MG63 (cell line): ENCODE measurements around the gene MYT1. TPM values are rescaled to one million over a fixed set of nuclear protein-coding genes. Genes with fewer than 3 reads are reported as not detected.

Experiments used
- DNase-seq: peaks from one replicate; pipeline ENCODE4 v3.0.0-alpha.2; 2020
- H3K27me3 ChIP-seq: fragments of 250-450 bp; sonication (Bioruptor Pico); 2 replicates; pipeline ENCODE4 v1.5.1; 2020; ENCODE audit warnings: mild to moderate bottlenecking, moderate library complexity
- H3K36me3 ChIP-seq: fragments of 250-450 bp; sonication (Bioruptor Pico); 2 replicates; pipeline ENCODE4 v1.5.1; 2020; ENCODE audit warnings: mild to moderate bottlenecking, moderate library complexity
- H3K4me3 ChIP-seq: fragments of 250-450 bp; sonication (Bioruptor Pico); 2 replicates; pipeline ENCODE4 v1.5.1; 2020; ENCODE audit warnings: mild to moderate bottlenecking, moderate library complexity
- H3K9me3 ChIP-seq: fragments of 250-450 bp; sonication (Bioruptor Pico); 2 replicates; pipeline ENCODE4 v1.5.1; 2020; ENCODE audit warnings: mild to moderate bottlenecking, moderate library complexity
- total RNA-seq: library from RNA; depleted of rRNA; stranded (reverse); fragments of >200 nt; shearing (Covaris generic); gene quantifications from 2 replicates; pipeline ENCODE4 v1.2.3, GENCODE V29; 2014; ENCODE audit warnings: low replicate concordance

MYT1 gene
- total RNA-seq, 1 experiment from 2014 or later: not detected

- no peaks in the 10 kb centered on the region for H3K9me3 ChIP-seq
- H3K27me3 ChIP-seq: peaks cover 25% of the 10 kb centered on the region
- no peaks in the 10 kb centered on the region for H3K36me3 ChIP-seq
- H3K4me3 ChIP-seq: no peak overlapping the region
- no peak for DNase-seq
Observed at GRCh38 chr20:64159286-64159680, 5.0 kb upstream of the MYT1 start.

GRCh38 chr20:64159711-64160110, 4.5 kb upstream of the MYT1 start:
- Histone ChIP-seq H3K4me3 (no peak overlapping the region), H3K36me3 (no peaks in the 10 kb centered on the region), H3K9me3 (no peaks in the 10 kb centered on the region), H3K27me3 (peaks cover 25% of the 10 kb centered on the region)
- DNase-seq: no peak

GRCh38 chr20:64160118-64160517, 4.1 kb upstream of the MYT1 start:
- no peak for DNase-seq
- Histone ChIP-seq H3K9me3 (no peaks in the 10 kb centered on the region), H3K36me3 (no peaks in the 10 kb centered on the region), H3K27me3 (peaks cover 25% of the 10 kb centered on the region), H3K4me3 (no peak overlapping the region)

GRCh38 chr20:64160526-64161355, 3.5 kb upstream of the MYT1 start:
- DNase-seq: no peak
- no peak overlapping the region for H3K4me3 ChIP-seq
- peaks cover 25% of the 10 kb centered on the region for H3K27me3 ChIP-seq
- no peaks in the 10 kb centered on the region for H3K36me3 ChIP-seq
- H3K9me3 ChIP-seq: no peaks in the 10 kb centered on the region

GRCh38 chr20:64161356-64162238, 2.7 kb upstream of the MYT1 start:
- no peaks in the 10 kb centered on the region for H3K36me3 ChIP-seq
- no peaks in the 10 kb centered on the region for H3K9me3 ChIP-seq
- peak; percentile 26 for DNase-seq
- no peak overlapping the region for H3K4me3 ChIP-seq
- H3K27me3 ChIP-seq: peaks cover 25% of the 10 kb centered on the region

GRCh38 chr20:64162239-64162910, 1.9 kb upstream of the MYT1 start:
- no peak overlapping the region for H3K4me3 ChIP-seq
- no peak for DNase-seq
- H3K36me3 ChIP-seq: no peaks in the 10 kb centered on the region
- no peaks in the 10 kb centered on the region for H3K9me3 ChIP-seq
- H3K27me3 ChIP-seq: peaks cover 25% of the 10 kb centered on the region

GRCh38 chr20:64163776-64164122, 503 bp upstream of the MYT1 start:
- no peaks in the 10 kb centered on the region for H3K9me3 ChIP-seq
- H3K27me3 ChIP-seq: peaks cover 28% of the 10 kb centered on the region
- no peak overlapping the region for H3K4me3 ChIP-seq
- no peak for DNase-seq
- H3K36me3 ChIP-seq: no peaks in the 10 kb centered on the region

- peaks cover 21% of the 10 kb centered on the region for H3K27me3 ChIP-seq
- H3K36me3 ChIP-seq: no peaks in the 10 kb centered on the region
- no peak overlapping the region for H3K4me3 ChIP-seq
- no peaks in the 10 kb centered on the region for H3K9me3 ChIP-seq
- DNase-seq: no peak
Observed at GRCh38 chr20:64165866-64166600, 1.8 kb downstream of the MYT1 start.

GRCh38 chr20:64166721-64167615, 2.7 kb downstream of the MYT1 start:
- no peak overlapping the region for H3K4me3 ChIP-seq
- H3K27me3 ChIP-seq: peaks cover 12% of the 10 kb centered on the region
- H3K9me3 ChIP-seq: no peaks in the 10 kb centered on the region
- H3K36me3 ChIP-seq: no peaks in the 10 kb centered on the region
- no peak for DNase-seq

- no peaks in the 10 kb centered on the region for H3K36me3 ChIP-seq
- no peak overlapping the region for H3K4me3 ChIP-seq
- no peak for DNase-seq
- no peaks in the 10 kb centered on the region for H3K9me3 ChIP-seq
- peaks cover 5% of the 10 kb centered on the region for H3K27me3 ChIP-seq
Observed at GRCh38 chr20:64167676-64168075, 3.4 kb downstream of the MYT1 start.

- H3K9me3 ChIP-seq: no peaks in the 10 kb centered on the region
- no peak overlapping the region for H3K4me3 ChIP-seq
- H3K36me3 ChIP-seq: no peaks in the 10 kb centered on the region
- peaks cover 3% of the 10 kb centered on the region for H3K27me3 ChIP-seq
- DNase-seq: no peak
Observed at GRCh38 chr20:64168381-64169090, 4.3 kb downstream of the MYT1 start.

- DNase-seq: no peak
- Histone ChIP-seq H3K27me3 (peaks cover 3% of the 10 kb centered on the region), H3K9me3 (no peaks in the 10 kb centered on the region), H3K4me3 (no peak overlapping the region), H3K36me3 (no peaks in the 10 kb centered on the region)
Observed at GRCh38 chr20:64169091-64169560, 4.9 kb downstream of the MYT1 start.

- H3K27me3 ChIP-seq: 0 out of 2 replicates have a peak, but pooled peaks cover 3% of the 10 kb centered on the region
- DNase-seq: no peak
- H3K4me3 ChIP-seq: no peak overlapping the region
- H3K9me3 ChIP-seq: no peaks in the 10 kb centered on the region
- no peaks in the 10 kb centered on the region for H3K36me3 ChIP-seq
Observed at GRCh38 chr20:64171211-64171610, 7.0 kb downstream of the MYT1 start.

- H3K27me3 ChIP-seq: peaks cover 8% of the 10 kb centered on the region
- no peaks in the 10 kb centered on the region for H3K36me3 ChIP-seq
- no peak for DNase-seq
- no peaks in the 10 kb centered on the region for H3K9me3 ChIP-seq
- no peak overlapping the region for H3K4me3 ChIP-seq
Observed at GRCh38 chr20:64173116-64173515, 8.9 kb downstream of the MYT1 start.

GRCh38 chr20:64176551-64176950, 12.3 kb downstream of the MYT1 start:
- H3K4me3 ChIP-seq: no peak overlapping the region

More at GRCh38 chr20:64176551-64176950, 12.3 kb downstream of the MYT1 start:
- DNase-seq: no peak
- H3K27me3 ChIP-seq: peaks cover 7% of the 10 kb centered on the region
- no peaks in the 10 kb centered on the region for H3K36me3 ChIP-seq
- no peaks in the 10 kb centered on the region for H3K9me3 ChIP-seq
